ENCODE data around the gene CEACAM7. TPM values are rescaled to one million over a fixed set of nuclear protein-coding genes. Genes with fewer than 3 reads are reported as not detected.

CEACAM7 gene
- total RNA-seq, 1 experiment from 2014 or later, result not detected

DNA sequence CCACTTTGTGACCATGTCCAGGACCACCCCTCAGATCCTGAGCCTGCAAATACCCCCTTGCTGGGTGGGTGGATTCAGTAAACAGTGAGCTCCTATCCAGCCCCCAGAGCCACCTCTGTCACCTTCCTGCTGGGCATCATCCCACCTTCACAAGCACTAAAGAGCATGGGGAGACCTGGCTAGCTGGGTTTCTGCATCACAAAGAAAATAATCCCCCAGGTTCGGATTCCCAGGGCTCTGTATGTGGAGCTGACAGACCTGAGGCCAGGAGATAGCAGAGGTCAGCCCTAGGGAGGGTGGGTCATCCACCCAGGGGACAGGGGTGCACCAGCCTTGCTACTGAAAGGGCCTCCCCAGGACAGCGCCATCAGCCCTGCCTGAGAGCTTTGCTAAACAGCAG is 7.7 kb upstream of the CEACAM7 start:
- H3K27me3 ChIP-seq (ENCODE audit: insufficient read depth, low read length), result no peaks in the 10 kb centered on the region
- no peak overlapping the region for H4K5ac ChIP-seq (ENCODE audit: insufficient read length, low read depth, low read length)
- H4K8ac ChIP-seq (replicated peaks; ENCODE audit: insufficient read length, low read depth, low read length), result no peak overlapping the region
- H3K79me2 ChIP-seq (ENCODE audit: insufficient read depth, low read length), result no peaks in the 10 kb centered on the region
- DNase-seq, result peak; percentile 17
- H2BK12ac ChIP-seq (ENCODE audit: insufficient read length, low read depth, low read length), result no peak overlapping the region
- no peak overlapping the region for H2BK20ac ChIP-seq (ENCODE audit: low read depth, low read length, poor library complexity, severe bottlenecking)
- H3K9me3 ChIP-seq (ENCODE audit: control insufficient read depth, low read depth, low read length), result peaks cover 44% of the 10 kb centered on the region
- H3K56ac ChIP-seq (ENCODE audit: insufficient read length, low read depth, low read length), result no peak overlapping the region
- no peaks in the 10 kb centered on the region for H3K23me2 ChIP-seq (ENCODE audit: insufficient read length, low read depth, low read length, poor library complexity, severe bottlenecking)
- Mint-ChIP-seq H3K27ac (no peak overlapping the region), H3K36me3 (ENCODE audit: insufficient read depth in 1 of 3, low read depth in 3 of 3) (peaks cover 0 to 32% (median 5%) of the 10 kb centered on the region in 3 experiments; a peak in 5 of 7 replicates), H3K27me3 (ENCODE audit: low read depth) (no peaks in the 10 kb centered on the region; the same call in 1 of the 2 replicates), H3K4me1 (no peaks in the 10 kb centered on the region), H3K4me3 (no peak overlapping the region), H3K9me3 (peaks cover 81 to 96% of the 10 kb centered on the region in 2 experiments)
- no peak overlapping the region for H2BK5ac ChIP-seq (ENCODE audit: insufficient read length, low read length)
- no peak overlapping the region for H3K27ac ChIP-seq (ENCODE audit: insufficient read length, low read depth, low read length)
- H3T11ph ChIP-seq (ENCODE audit: low read length), result no peak overlapping the region
- H2AK5ac ChIP-seq (ENCODE audit: insufficient read length, low read length), result no peak overlapping the region
- no peak for TF ChIP-seq CTCF (conservative IDR thresholded peaks at IDR 0.05)
- H3K14ac ChIP-seq (ENCODE audit: insufficient read depth, low read length), result no peak overlapping the region
- no peak overlapping the region for H3K4me2 ChIP-seq (ENCODE audit: insufficient read depth, insufficient read length, low read length)
- WGBS (ENCODE audit: extremely low coverage, insufficient read length, low lambda C conversion rate), result no CpG with 5 or more reads among the region's 2 CpGs
- no peak overlapping the region for H3K23ac ChIP-seq (ENCODE audit: insufficient read length, low read depth, low read length)
- no peaks in the 10 kb centered on the region for H3K4me1 ChIP-seq (ENCODE audit: insufficient read depth, low read length)
- no peaks in the 10 kb centered on the region for H3K79me1 ChIP-seq (ENCODE audit: insufficient read depth, low read depth, low read length, poor library complexity, severe bottlenecking)
- no peak overlapping the region for H2AFZ ChIP-seq (ENCODE audit: low read length)
- H2BK15ac ChIP-seq (ENCODE audit: low read depth, low read length), result no peak overlapping the region
- no peak overlapping the region for H3K9ac ChIP-seq (ENCODE audit: extremely low read depth, insufficient read length, low read length)
- H4K20me1 ChIP-seq (ENCODE audit: control insufficient read depth, insufficient read depth, insufficient read length), result no peaks in the 10 kb centered on the region
- H4K91ac ChIP-seq (ENCODE audit: insufficient read length, low read depth, low read length), result no peak overlapping the region
- H3K4ac ChIP-seq (ENCODE audit: low read depth, low read length), result no peak overlapping the region
- H2BK120ac ChIP-seq (ENCODE audit: low read depth, low read length, poor library complexity, severe bottlenecking), result no peak overlapping the region
- no peak overlapping the region for H3K18ac ChIP-seq (ENCODE audit: insufficient read length, low read depth, low read length)
